ENCODE data around the gene PYGM. TPM values are rescaled to one million over a fixed set of nuclear protein-coding genes. Genes with fewer than 3 reads are reported as not detected.

The PYGM gene
- total and polyA plus RNA-seq, 2 of the 13 experiments (the other 11 are each of a cell fraction or from before 2014, with no cell fraction given) = 0.11 to 0.12 TPM

DNA sequence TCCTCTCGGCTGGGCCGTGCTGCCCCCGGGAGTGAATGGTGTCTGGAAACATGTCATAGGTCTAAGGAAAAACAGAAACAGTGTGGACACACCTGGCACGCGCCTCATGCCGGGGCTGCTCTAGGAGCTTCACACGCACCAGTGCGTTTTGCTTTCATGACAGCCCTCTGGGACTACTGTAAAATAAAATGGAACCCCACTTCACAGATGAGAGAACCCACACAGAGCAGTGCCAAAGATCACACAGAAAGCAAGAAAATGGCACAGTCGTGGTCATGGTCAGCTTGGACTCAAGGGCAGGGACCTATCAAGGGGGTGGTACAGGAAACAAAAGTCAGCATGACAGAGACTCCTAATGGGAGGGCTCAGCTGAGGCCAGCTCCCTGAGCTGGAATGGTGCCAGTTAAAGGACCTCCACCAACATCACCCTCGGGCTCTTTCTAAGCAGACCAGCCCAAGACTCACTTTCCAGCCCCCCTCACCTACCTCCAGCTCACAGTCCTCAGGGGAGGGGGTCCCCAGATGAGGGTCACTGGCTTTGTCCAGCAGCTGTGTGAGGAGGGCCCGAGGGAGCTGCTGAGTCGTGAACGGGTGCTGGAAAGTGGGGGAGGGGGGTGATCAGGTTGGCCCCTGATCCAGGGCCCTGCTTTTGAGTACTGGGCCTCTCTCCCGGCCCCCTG is 40.0 kb upstream of the PYGM start (continued):
- peak; percentile 16; the same call in 1 of the 2 replicates for TF ChIP-seq ARID4A (CRISPR knock-in tag; IDR thresholded peaks at IDR 0.05; ENCODE audit: borderline replicate concordance)
- TF ChIP-seq TFAP4 (IDR thresholded peaks at IDR 0.05; ENCODE audit: borderline replicate concordance, low read depth) = peak; percentile 32; the same call in 1 of the 2 replicates
- TF ChIP-seq GATA4 (IDR thresholded peaks at IDR 0.05; ENCODE audit: borderline replicate concordance, low read depth) = no peak
- peak; percentile 46 for TF ChIP-seq HNF4A (CRISPR knock-in tag; IDR thresholded peaks at IDR 0.05)
- 0 out of 2 replicates have a peak, but pooled peaks have one; percentile 29 for TF ChIP-seq HNF1B (CRISPR knock-in tag; IDR thresholded peaks at IDR 0.05)
- no peak for TF ChIP-seq TCF7L2 (IDR thresholded peaks at IDR 0.05; ENCODE audit: low read depth, low read length)
- no peak for TF ChIP-seq NFATC3 (CRISPR knock-in tag; IDR thresholded peaks at IDR 0.05)
- no peak for TF ChIP-seq KAT2B (IDR thresholded peaks at IDR 0.05; ENCODE audit: borderline replicate concordance, low read depth, low read length)
- no peak for TF ChIP-seq ZSCAN21 (CRISPR knock-in tag; IDR thresholded peaks at IDR 0.05; ENCODE audit: borderline replicate concordance)
- TF ChIP-seq, protein P1, sequence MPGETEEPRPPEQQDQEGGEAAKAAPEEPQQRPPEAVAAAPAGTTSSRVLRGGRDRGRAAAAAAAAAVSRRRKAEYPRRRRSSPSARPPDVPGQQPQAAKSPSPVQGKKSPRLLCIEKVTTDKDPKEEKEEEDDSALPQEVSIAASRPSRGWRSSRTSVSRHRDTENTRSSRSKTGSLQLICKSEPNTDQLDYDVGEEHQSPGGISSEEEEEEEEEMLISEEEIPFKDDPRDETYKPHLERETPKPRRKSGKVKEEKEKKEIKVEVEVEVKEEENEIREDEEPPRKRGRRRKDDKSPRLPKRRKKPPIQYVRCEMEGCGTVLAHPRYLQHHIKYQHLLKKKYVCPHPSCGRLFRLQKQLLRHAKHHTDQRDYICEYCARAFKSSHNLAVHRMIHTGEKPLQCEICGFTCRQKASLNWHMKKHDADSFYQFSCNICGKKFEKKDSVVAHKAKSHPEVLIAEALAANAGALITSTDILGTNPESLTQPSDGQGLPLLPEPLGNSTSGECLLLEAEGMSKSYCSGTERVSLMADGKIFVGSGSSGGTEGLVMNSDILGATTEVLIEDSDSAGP (CRISPR knock-in tag; IDR thresholded peaks at IDR 0.05; ENCODE audit: borderline replicate concordance) = peak; percentile 99
- TF ChIP-seq IKZF1 (IDR thresholded peaks at IDR 0.05) = no peak
- no peak for TF ChIP-seq HNF4G (IDR thresholded peaks at IDR 0.05; ENCODE audit: borderline replicate concordance, low read depth, low read length)
- TF ChIP-seq HNF4G (CRISPR knock-in tag; IDR thresholded peaks at IDR 0.05; ENCODE audit: borderline replicate concordance, low read depth) = no peak
- peak; percentile 82 for TF ChIP-seq ZNF629 (CRISPR knock-in tag; conservative IDR thresholded peaks at IDR 0.05)
- TF ChIP-seq PAXIP1 (CRISPR knock-in tag; conservative IDR thresholded peaks at IDR 0.05) = 0 out of 2 replicates have a peak, but pooled peaks have one; percentile 17
- no peak for TF ChIP-seq ETV5 (CRISPR knock-in tag; IDR thresholded peaks at IDR 0.05; ENCODE audit: borderline replicate concordance)

All from HepG2 (cell line).